Mucosa of descending colon (tissue), 3 donors: ENCODE data around the gene ZNF423. TPM values are rescaled to one million over a fixed set of nuclear protein-coding genes. Genes with fewer than 3 reads are reported as not detected.

Experiments
- ATAC-seq: fragments of 200-7000 bp; cut with Tn5 transposase; one replicate; pipeline ENCODE4 v1.9.1; 2020; ENCODE audit warnings: mild to moderate bottlenecking, moderate library complexity
- DNase-seq, 3 donors: peaks; one replicate each; pipeline ENCODE4 v3.0.0-alpha.2; 2020
- H3K36me3 ChIP-seq: fragments of 200-600 bp; one replicate; pipeline ENCODE4 v1.8.0; 2021; ENCODE audit warnings: low read depth, mild to moderate bottlenecking
- H3K4me1 ChIP-seq: fragments of 200-600 bp; one replicate; pipeline ENCODE4 v1.8.0; 2021; ENCODE audit warnings: low read depth, mild to moderate bottlenecking
- H3K4me3 ChIP-seq: fragments of 200-600 bp; one replicate; pipeline ENCODE4 v1.8.0; 2021; ENCODE audit warnings: mild to moderate bottlenecking
- H3K9me3 ChIP-seq: fragments of 200-600 bp; one replicate; pipeline ENCODE4 v1.8.0; 2021; ENCODE audit warnings: mild to moderate bottlenecking
- intact Hi-C, 2 donors: fragments of 100-400 bp; cut with DNase I in 1 of 2; cut with micrococcal nuclease in 1 of 2; formaldehyde crosslinking; loops; one replicate each; pipeline versions ENCODE4 v1.11.0 to v1.11.1; 2022; cut with DNase I, micrococcal nuclease
- total RNA-seq, 3 donors: library from RNA; stranded (reverse); fragmentation: NEBNext Ultra II Directional in 2 of 3; extraction: Animal tissue kit (Norgen Biotek cat#: 25700) in 2 of 3; gene quantifications; one replicate each; pipeline versions ENCODE4 v1.2.1 to v1.2.4, GENCODE V29; 2021 to 2023
- TF ChIP-seq, protein P1 (sequence below): fragments of 200-600 bp; IDR thresholded peaks from one replicate; pipeline ENCODE4 v1.8.0; 2022; ENCODE audit warnings: antibody characterized with exemption, mild to moderate bottlenecking
- donor health status: DM: no; HTN: no; CAD: no; lungs with moderate emphysema.
- donor health status: DM: no; HTN: no; CAD: no.
- donor health status: DM: no; HTN: yes; CAD: no.

Gene ZNF423
- total RNA-seq, 3 donors from 2014 or later = 6.7 to 11.6 (median 11.0) TPM

DNA sequence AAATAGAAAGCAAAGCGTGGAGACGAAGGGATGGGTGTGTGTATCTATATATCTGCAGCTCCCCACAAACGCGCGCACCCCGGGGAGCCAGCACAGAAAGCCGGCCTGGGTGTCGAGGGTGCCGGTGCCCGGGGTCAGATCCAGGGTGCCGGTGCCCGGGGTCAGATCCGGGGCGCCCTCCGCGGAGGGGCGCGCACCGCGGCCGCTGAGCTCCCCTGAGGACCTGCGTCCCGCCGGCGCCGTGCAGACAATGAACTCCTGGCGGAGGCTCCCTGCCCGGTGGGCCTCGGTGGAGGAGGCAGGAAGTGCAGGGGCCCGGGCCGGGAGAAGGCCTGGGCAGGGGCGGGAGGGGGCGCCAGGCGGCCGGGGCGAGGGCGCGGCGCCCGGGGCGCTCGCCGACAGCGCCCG, 1.1 kb downstream of the ZNF423 start:
- TF ChIP-seq, protein P1, sequence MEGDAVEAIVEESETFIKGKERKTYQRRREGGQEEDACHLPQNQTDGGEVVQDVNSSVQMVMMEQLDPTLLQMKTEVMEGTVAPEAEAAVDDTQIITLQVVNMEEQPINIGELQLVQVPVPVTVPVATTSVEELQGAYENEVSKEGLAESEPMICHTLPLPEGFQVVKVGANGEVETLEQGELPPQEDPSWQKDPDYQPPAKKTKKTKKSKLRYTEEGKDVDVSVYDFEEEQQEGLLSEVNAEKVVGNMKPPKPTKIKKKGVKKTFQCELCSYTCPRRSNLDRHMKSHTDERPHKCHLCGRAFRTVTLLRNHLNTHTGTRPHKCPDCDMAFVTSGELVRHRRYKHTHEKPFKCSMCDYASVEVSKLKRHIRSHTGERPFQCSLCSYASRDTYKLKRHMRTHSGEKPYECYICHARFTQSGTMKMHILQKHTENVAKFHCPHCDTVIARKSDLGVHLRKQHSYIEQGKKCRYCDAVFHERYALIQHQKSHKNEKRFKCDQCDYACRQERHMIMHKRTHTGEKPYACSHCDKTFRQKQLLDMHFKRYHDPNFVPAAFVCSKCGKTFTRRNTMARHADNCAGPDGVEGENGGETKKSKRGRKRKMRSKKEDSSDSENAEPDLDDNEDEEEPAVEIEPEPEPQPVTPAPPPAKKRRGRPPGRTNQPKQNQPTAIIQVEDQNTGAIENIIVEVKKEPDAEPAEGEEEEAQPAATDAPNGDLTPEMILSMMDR = no peak
- Histone ChIP-seq H3K4me3 (peak overlapping the region; percentile 63), H3K9me3 (no peaks in the 10 kb centered on the region), H3K4me1 (peaks cover 30% of the 10 kb centered on the region), H3K36me3 (no peaks in the 10 kb centered on the region)
- ATAC-seq (peak; percentile 5), DNase-seq (peak in 1 of 3 donors; percentile 63)
- intact Hi-C loops = no loop called here

DNA sequence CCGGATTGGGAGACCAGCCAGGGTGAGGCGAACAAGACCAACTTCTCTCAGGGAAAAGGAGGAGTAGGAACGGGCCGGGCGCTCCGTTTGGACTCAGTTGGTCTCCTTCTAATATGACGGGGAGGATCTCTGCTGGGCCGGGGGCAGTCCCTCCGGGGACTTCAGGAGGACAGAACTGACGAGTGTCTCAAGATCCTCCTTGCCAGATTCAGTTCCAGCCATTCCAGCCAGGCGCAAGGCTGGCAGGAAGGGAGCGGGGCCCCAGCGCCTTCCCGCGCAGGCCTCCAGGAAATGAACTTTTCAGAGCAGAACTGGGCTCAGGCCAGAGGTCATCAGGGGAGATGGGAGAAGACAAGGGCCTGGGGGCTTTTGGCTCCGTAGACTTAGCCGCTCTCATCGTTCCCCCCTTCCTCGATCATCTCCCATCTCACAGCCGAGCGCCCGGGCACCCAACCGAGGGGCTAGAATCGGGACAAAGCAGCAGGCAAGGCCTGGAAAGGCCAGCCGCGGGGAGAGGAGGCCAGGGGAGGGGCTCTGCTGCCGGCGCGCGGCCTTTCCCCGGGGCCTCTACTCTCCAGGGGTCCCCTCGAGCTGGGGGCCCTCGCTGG, 1.6 kb downstream of the ZNF423 start:
- Histone ChIP-seq H3K36me3 (no peaks in the 10 kb centered on the region), H3K4me3 (peak overlapping the region; percentile 63), H3K9me3 (no peaks in the 10 kb centered on the region), H3K4me1 (peaks cover 30% of the 10 kb centered on the region)
- peak in 2 of 3 donors; percentile 50 to 70 for DNase-seq
- intact Hi-C loops = no loop called here
- peak; percentile 8 for ATAC-seq
- TF ChIP-seq, protein P1 = no peak

DNA sequence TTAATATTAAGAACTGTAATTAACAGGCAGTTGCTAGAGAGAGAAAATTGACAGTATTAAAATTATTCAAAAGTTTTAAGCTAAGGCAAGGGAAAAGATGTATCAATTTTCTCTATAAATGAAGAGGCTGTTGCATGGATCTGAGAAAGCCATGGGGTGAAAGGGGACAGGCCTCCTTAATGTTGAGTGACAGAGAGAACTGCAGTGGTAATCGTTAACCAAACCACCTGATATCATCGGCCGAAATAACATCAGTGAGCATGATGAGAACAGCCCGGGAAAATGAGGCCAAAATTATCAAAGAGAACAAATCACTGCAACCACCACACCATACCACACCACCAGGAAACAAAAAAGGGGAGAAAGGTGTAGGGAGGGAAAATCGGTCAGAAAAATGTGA, 3.6 kb downstream of the ZNF423 start:
- intact Hi-C loops = no loop called here
- no peak for ATAC-seq

DNA sequence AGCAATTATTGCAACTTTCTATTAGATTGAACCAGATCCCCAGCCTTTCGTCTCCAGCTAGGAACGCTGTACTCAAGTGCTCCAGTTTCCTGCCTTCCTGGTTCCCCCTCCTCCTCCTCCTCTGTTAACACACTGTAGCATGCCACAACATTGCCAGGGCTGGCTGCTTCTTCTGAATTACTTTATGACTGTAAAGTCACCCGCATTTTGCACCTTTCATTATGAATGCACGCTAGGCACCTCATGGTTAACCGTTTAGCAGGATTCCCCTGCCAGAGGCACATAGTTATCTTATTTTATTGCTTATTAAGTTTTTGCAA, 4.5 kb downstream of the ZNF423 start:
- Histone ChIP-seq H3K4me3 (no peak overlapping the region), H3K36me3 (no peaks in the 10 kb centered on the region), H3K9me3 (no peaks in the 10 kb centered on the region), H3K4me1 (peaks cover 30% of the 10 kb centered on the region)
- TF ChIP-seq, protein P1 = no peak
- intact Hi-C loops = no loop called here
- ATAC-seq (peak; percentile 27), DNase-seq (peak in 1 of 3 donors; percentile 55)

More for the DNA sequence above, 3.6 kb downstream of the ZNF423 start:
- TF ChIP-seq, protein P1 = no peak
- Histone ChIP-seq H3K4me3 (no peak overlapping the region), H3K4me1 (peaks cover 30% of the 10 kb centered on the region), H3K9me3 (no peaks in the 10 kb centered on the region), H3K36me3 (no peaks in the 10 kb centered on the region)
- DNase-seq = no peak

DNA sequence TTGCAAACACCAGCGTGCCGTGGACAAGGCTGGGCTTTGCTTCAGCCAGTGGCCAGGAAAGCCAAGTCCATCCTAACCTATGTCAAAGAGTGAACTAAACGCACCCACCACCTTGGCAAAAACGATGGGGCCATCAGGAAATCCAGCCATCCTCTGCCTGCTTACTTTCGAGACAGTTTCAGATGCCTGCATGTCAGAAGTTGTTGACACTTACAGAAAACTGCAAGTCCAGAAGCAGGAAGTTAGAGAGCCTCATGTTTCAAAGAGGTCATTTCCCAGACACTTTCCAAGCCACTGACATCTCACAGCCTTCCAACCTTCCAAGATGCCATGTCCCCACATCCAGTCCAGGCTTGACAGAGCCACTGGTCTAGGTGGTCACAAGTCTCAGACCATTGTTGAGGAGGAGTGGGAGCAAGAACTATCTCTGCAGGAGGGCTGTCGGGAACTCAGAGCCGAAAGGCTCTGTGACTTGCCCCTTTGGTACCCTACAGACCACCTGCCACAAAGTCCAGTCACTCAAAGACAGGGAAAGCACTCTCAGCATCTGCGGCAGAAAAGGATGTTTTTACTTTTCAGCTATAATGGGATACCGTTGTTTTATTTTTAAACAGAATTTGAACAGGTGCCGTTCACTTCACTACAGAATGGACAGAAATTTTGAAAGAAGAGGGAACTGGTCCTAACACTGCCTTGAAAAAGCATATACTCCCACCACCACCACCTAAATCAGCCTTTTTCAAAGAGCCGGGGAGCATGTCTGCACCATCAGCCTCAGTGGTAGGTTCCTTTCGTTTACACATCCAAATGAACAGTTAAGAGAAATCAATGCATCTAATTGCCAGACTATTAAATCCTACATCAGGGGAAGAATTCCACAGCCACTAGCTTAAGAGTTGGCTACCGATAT, 5.1 kb downstream of the ZNF423 start:
- intact Hi-C loops = no loop called here
- Histone ChIP-seq H3K4me1 (peaks cover 30% of the 10 kb centered on the region), H3K9me3 (no peaks in the 10 kb centered on the region), H3K36me3 (no peaks in the 10 kb centered on the region), H3K4me3 (no peak overlapping the region)
- TF ChIP-seq, protein P1 = no peak
- DNase-seq (no peak), ATAC-seq (no peak)
